GM18868 (cell line): ENCODE measurements around the gene NAT8L.

ENCODE experiments used
- ATAC-seq: cut with Tn5 transposase; IDR thresholded peaks from one replicate; pipeline ENCODE4 v1.9.1; 2021; ENCODE audit warnings: mild to moderate bottlenecking, moderate library complexity; ENCODE audit not compliant: unreplicated experiment

The NAT8L gene

GRCh38 chr4:2044542-2045517 lies 14.3 kb upstream of the NAT8L start:
- no peak for ATAC-seq

GRCh38 chr4:2045518-2045951 lies 13.6 kb upstream of the NAT8L start:
- no peak for ATAC-seq

- ATAC-seq, result no peak
Observed at GRCh38 chr4:2046031-2046961, 12.8 kb upstream of the NAT8L start.

GRCh38 chr4:2047031-2047660 lies 12.0 kb upstream of the NAT8L start:
- ATAC-seq, result no peak

GRCh38 chr4:2047781-2048581 lies 11.1 kb upstream of the NAT8L start:
- no peak for ATAC-seq

- ATAC-seq, result no peak
Observed at GRCh38 chr4:2048831-2049230, 10.3 kb upstream of the NAT8L start.

GRCh38 chr4:2049381-2049780 lies 9.7 kb upstream of the NAT8L start:
- no peak for ATAC-seq

GRCh38 chr4:2049811-2050210 lies 9.3 kb upstream of the NAT8L start:
- ATAC-seq, result no peak

GRCh38 chr4:2051086-2051485 lies 8.0 kb upstream of the NAT8L start:
- no peak for ATAC-seq

GRCh38 chr4:2054217-2054616 lies 4.9 kb upstream of the NAT8L start:
- ATAC-seq, result no peak

- no peak for ATAC-seq
Observed at GRCh38 chr4:2057382-2058065, 1.6 kb upstream of the NAT8L start.

- ATAC-seq, result no peak
Observed at GRCh38 chr4:2058264-2059045, 672 bp upstream of the NAT8L start.

GRCh38 chr4:2059726-2060602 lies 837 bp downstream of the NAT8L start:
- ATAC-seq, result no peak

GRCh38 chr4:2060611-2061185 lies 1.6 kb downstream of the NAT8L start:
- no peak for ATAC-seq

- no peak for ATAC-seq
Observed at GRCh38 chr4:2061186-2062131, 2.3 kb downstream of the NAT8L start.

- ATAC-seq, result no peak
Observed at GRCh38 chr4:2062168-2062807, 3.2 kb downstream of the NAT8L start.
